Retinal pigment epithelial cell (primary cell): ENCODE results near the gene CXCR5.

ENCODE experiments used
- DNase-seq: peaks from one replicate; pipeline ENCODE4 v3.0.0-alpha.2; 2010; ENCODE audit warnings: low read depth
- H3K4me3 ChIP-seq: 2 replicates; pipeline ENCODE4 v1.5.1; 2011; ENCODE audit warnings: mild to moderate bottlenecking, low read length, control low read depth, moderate library complexity
- CTCF ChIP-seq: conservative IDR thresholded peaks from 2 replicates; pipeline ENCODE4 v1.5.1; 2011; ENCODE audit warnings: low read depth, low read length, control low read depth, inconsistent platforms

Gene CXCR5

GRCh38 chr11:118893662-118894061 lies 10.0 kb downstream of the CXCR5 start:
- TF ChIP-seq CTCF, result no peak
- H3K4me3 ChIP-seq, result no peak overlapping the region
- no peak for DNase-seq

- H3K4me3 ChIP-seq, result no peak overlapping the region
- no peak for DNase-seq
- TF ChIP-seq CTCF, result no peak
Measured at GRCh38 chr11:118894192-118894591, 10.5 kb downstream of the CXCR5 start.

GRCh38 chr11:118895093-118896039 lies 11.7 kb downstream of the CXCR5 start:
- no peak overlapping the region for H3K4me3 ChIP-seq
- TF ChIP-seq CTCF, result no peak
- DNase-seq, result no peak

GRCh38 chr11:118896472-118896913 lies 12.8 kb downstream of the CXCR5 start:
- no peak overlapping the region for H3K4me3 ChIP-seq
- no peak for TF ChIP-seq CTCF
- no peak for DNase-seq

GRCh38 chr11:118896921-118897591 lies 13.4 kb downstream of the CXCR5 start:
- no peak for DNase-seq
- no peak overlapping the region for H3K4me3 ChIP-seq
- TF ChIP-seq CTCF, result no peak

- no peak overlapping the region for H3K4me3 ChIP-seq
- no peak for DNase-seq
- no peak for TF ChIP-seq CTCF
Measured at GRCh38 chr11:118897721-118898310, 14.1 kb downstream of the CXCR5 start.
